SK-N-SH treated with all-trans-retinoic acid at 6 μM for 48 hours (cell line): ENCODE results near the gene HSDL1.

ENCODE experiments used
- ARNTL ChIP-seq: fragments of 450-650 bp; formaldehyde crosslinking; IDR thresholded peaks from 2 replicates; pipeline ENCODE4 v1.5.0; 2020; ENCODE audit warnings: low read depth, mild to moderate bottlenecking, moderate library complexity, borderline replicate concordance
- ISL1 ChIP-seq: fragments of 250-450 bp; sonication (Bioruptor Pico); IDR thresholded peaks from 2 replicates; pipeline ENCODE4 v2.1.2; 2022; ENCODE audit warnings: mild to moderate bottlenecking, moderate library complexity
- PATZ1 ChIP-seq: fragments of 250-450 bp; sonication (Bioruptor Pico); IDR thresholded peaks from 2 replicates; pipeline ENCODE4 v1.8.0; 2020; ENCODE audit warnings: mild to moderate bottlenecking, moderate library complexity, borderline replicate concordance
- RARB ChIP-seq: fragments of 250-450 bp; sonication (Bioruptor Pico); IDR thresholded peaks from 2 replicates; pipeline ENCODE4 v1.8.0; 2021; ENCODE audit warnings: mild to moderate bottlenecking, moderate library complexity
- TOX ChIP-seq: fragments of 250-450 bp; sonication (Bioruptor Pico); IDR thresholded peaks from 2 replicates; pipeline ENCODE4 v1.8.0; 2021; ENCODE audit warnings: mild to moderate bottlenecking, moderate library complexity, borderline replicate concordance
- TSHZ2 ChIP-seq: fragments of 250-450 bp; sonication (Bioruptor Pico); IDR thresholded peaks from 2 replicates; pipeline ENCODE4 v1.5.0; 2020; ENCODE audit warnings: mild to moderate bottlenecking, moderate library complexity
- ZFP3 ChIP-seq: fragments of 250-450 bp; sonication (Bioruptor Pico); IDR thresholded peaks from 2 replicates; pipeline ENCODE4 v1.5.0; 2020; ENCODE audit warnings: mild to moderate bottlenecking, moderate library complexity
- ZFP30 ChIP-seq: fragments of 450-650 bp; formaldehyde crosslinking; IDR thresholded peaks from 2 replicates; pipeline ENCODE4 v1.5.0; 2022; ENCODE audit warnings: mild to moderate bottlenecking, moderate library complexity
- ZNF565 ChIP-seq: fragments of 450-650 bp; formaldehyde crosslinking; conservative IDR thresholded peaks from 2 replicates; pipeline ENCODE4 v1.5.0; 2020; ENCODE audit warnings: low read depth, mild to moderate bottlenecking, moderate library complexity

GRCh38 chr16:84080813-84081212 lies 64.2 kb downstream of the HSDL1 start:
- no peak for TF ChIP-seq PATZ1 (CRISPR knock-in tag)
- no peak for TF ChIP-seq ARNTL (CRISPR knock-in tag)
- TF ChIP-seq ZFP3 (CRISPR knock-in tag): no peak
- TF ChIP-seq ZNF565 (CRISPR knock-in tag): no peak
- TF ChIP-seq RARB (CRISPR knock-in tag): no peak
- TF ChIP-seq TSHZ2: no peak
- no peak for TF ChIP-seq ISL1 (CRISPR knock-in tag)
- TF ChIP-seq ZFP30: no peak
- no peak for TF ChIP-seq TOX (CRISPR knock-in tag)
